Measurements from ENCODE around the gene RAD51B. TPM values are rescaled to one million over a fixed set of nuclear protein-coding genes. Genes with fewer than 3 reads are reported as not detected.

RAD51B gene
- total RNA-seq, 2 donors from 2014 or later = 42.6 to 50.0 TPM

- H3K9me3 Mint-ChIP-seq = no peaks in the 10 kb centered on the region
- no peak overlapping the region for H3K27ac Mint-ChIP-seq
- DNase-seq = no peak
- no peaks in the 10 kb centered on the region for H3K36me3 Mint-ChIP-seq (ENCODE audit: insufficient read depth in 2 of 2)
- no peak overlapping the region for H3K4me3 Mint-ChIP-seq
- no peaks in the 10 kb centered on the region for H3K27me3 Mint-ChIP-seq (ENCODE audit: low read depth)
- peaks cover 13% of the 10 kb centered on the region for H3K4me1 Mint-ChIP-seq (ENCODE audit: low read depth)
- ATAC-seq (replicated peaks in 1 of 2) = no peak
Measured at GRCh38 chr14:68520637-68521556, 701.3 kb downstream of the RAD51B start.

- peaks cover 13% of the 10 kb centered on the region for H3K4me1 Mint-ChIP-seq (ENCODE audit: low read depth)
- DNase-seq (no peak), ATAC-seq (replicated peaks in 1 of 2) (no peak)
- no peak overlapping the region for H3K4me3 Mint-ChIP-seq
- no peaks in the 10 kb centered on the region for H3K27me3 Mint-ChIP-seq (ENCODE audit: low read depth)
- H3K36me3 Mint-ChIP-seq (ENCODE audit: insufficient read depth in 2 of 2) = no peaks in the 10 kb centered on the region
- H3K9me3 Mint-ChIP-seq = no peaks in the 10 kb centered on the region
- H3K27ac Mint-ChIP-seq = no peak overlapping the region
Measured at GRCh38 chr14:68521557-68521901, 702.0 kb downstream of the RAD51B start.

GRCh38 chr14:68521961-68522509, 702.5 kb downstream of the RAD51B start:
- H3K4me3 Mint-ChIP-seq = no peak overlapping the region
- peaks cover 9% of the 10 kb centered on the region for H3K4me1 Mint-ChIP-seq (ENCODE audit: low read depth)
- DNase-seq (no peak), ATAC-seq (replicated peaks in 1 of 2) (no peak)
- H3K27ac Mint-ChIP-seq = no peak overlapping the region
- H3K27me3 Mint-ChIP-seq (ENCODE audit: low read depth) = no peaks in the 10 kb centered on the region
- no peaks in the 10 kb centered on the region for H3K9me3 Mint-ChIP-seq
- no peaks in the 10 kb centered on the region for H3K36me3 Mint-ChIP-seq (ENCODE audit: insufficient read depth in 2 of 2)

- Mint-ChIP-seq H3K27ac (peak overlapping the region; percentile 61), H3K27me3 (ENCODE audit: low read depth) (no peaks in the 10 kb centered on the region), H3K36me3 (ENCODE audit: insufficient read depth in 2 of 2) (no peaks in the 10 kb centered on the region), H3K4me1 (ENCODE audit: low read depth) (peaks cover 8% of the 10 kb centered on the region), H3K4me3 (no peak overlapping the region), H3K9me3 (no peaks in the 10 kb centered on the region)
- DNase-seq = no peak
- no peak for ATAC-seq (replicated peaks in 1 of 2)
Measured at GRCh38 chr14:68522510-68523325, 703.1 kb downstream of the RAD51B start.

- Mint-ChIP-seq H3K27me3 (ENCODE audit: low read depth) (no peaks in the 10 kb centered on the region), H3K36me3 (ENCODE audit: insufficient read depth in 2 of 2) (no peaks in the 10 kb centered on the region), H3K4me3 (no peak overlapping the region), H3K27ac (no peak overlapping the region), H3K9me3 (no peaks in the 10 kb centered on the region), H3K4me1 (ENCODE audit: low read depth) (peaks cover 8% of the 10 kb centered on the region)
- ATAC-seq (replicated peaks in 1 of 2) (no peak), DNase-seq (no peak)
Measured at GRCh38 chr14:68523326-68523610, 703.7 kb downstream of the RAD51B start.

GRCh38 chr14:68523989-68524725, 704.6 kb downstream of the RAD51B start:
- DNase-seq (no peak), ATAC-seq (replicated peaks in 1 of 2) (no peak)
- Mint-ChIP-seq H3K27ac (no peak overlapping the region), H3K9me3 (no peaks in the 10 kb centered on the region), H3K27me3 (ENCODE audit: low read depth) (no peaks in the 10 kb centered on the region), H3K4me1 (ENCODE audit: low read depth) (peaks cover 8% of the 10 kb centered on the region), H3K36me3 (ENCODE audit: insufficient read depth in 2 of 2) (peaks cover 0 to 2% of the 10 kb centered on the region in 2 donors), H3K4me3 (no peak overlapping the region)

GRCh38 chr14:68525516-68525915, 705.9 kb downstream of the RAD51B start:
- Mint-ChIP-seq H3K27ac (no peak overlapping the region), H3K4me1 (ENCODE audit: low read depth) (no peaks in the 10 kb centered on the region), H3K4me3 (no peak overlapping the region), H3K27me3 (ENCODE audit: low read depth) (no peaks in the 10 kb centered on the region), H3K36me3 (ENCODE audit: insufficient read depth in 2 of 2) (peaks cover 0 to 15% of the 10 kb centered on the region in 2 donors), H3K9me3 (peaks cover 0 to 4% of the 10 kb centered on the region in 2 donors)
- no peak for DNase-seq
- no peak for ATAC-seq (replicated peaks in 1 of 2)

GRCh38 chr14:68526512-68527091, 707.0 kb downstream of the RAD51B start:
- ATAC-seq (replicated peaks in 1 of 2) (no peak), DNase-seq (no peak)
- Mint-ChIP-seq H3K9me3 (peaks cover 2 to 6% of the 10 kb centered on the region in 2 donors), H3K4me3 (no peak overlapping the region), H3K4me1 (ENCODE audit: low read depth) (no peaks in the 10 kb centered on the region), H3K27ac (no peak overlapping the region), H3K36me3 (ENCODE audit: insufficient read depth in 2 of 2) (peaks cover 2 to 21% of the 10 kb centered on the region in 2 donors), H3K27me3 (ENCODE audit: low read depth) (no peaks in the 10 kb centered on the region)

- H3K9me3 Mint-ChIP-seq = peaks cover 2 to 6% of the 10 kb centered on the region in 2 donors
- H3K27ac Mint-ChIP-seq = no peak overlapping the region
- H3K4me1 Mint-ChIP-seq (ENCODE audit: low read depth) = no peaks in the 10 kb centered on the region
- H3K36me3 Mint-ChIP-seq (ENCODE audit: insufficient read depth in 2 of 2) = peaks cover 2 to 21% of the 10 kb centered on the region in 2 donors
- no peak for DNase-seq
- H3K4me3 Mint-ChIP-seq = no peak overlapping the region
- no peak for ATAC-seq (replicated peaks in 1 of 2)
- H3K27me3 Mint-ChIP-seq (ENCODE audit: low read depth) = no peaks in the 10 kb centered on the region
Measured at GRCh38 chr14:68527329-68527851, 707.8 kb downstream of the RAD51B start.

GRCh38 chr14:68528040-68528687, 708.6 kb downstream of the RAD51B start:
- no peak for DNase-seq
- Mint-ChIP-seq H3K9me3 (peaks cover 4 to 6% of the 10 kb centered on the region in 2 donors), H3K27me3 (ENCODE audit: low read depth) (no peaks in the 10 kb centered on the region), H3K4me3 (no peak overlapping the region), H3K4me1 (ENCODE audit: low read depth) (no peaks in the 10 kb centered on the region), H3K36me3 (ENCODE audit: insufficient read depth in 2 of 2) (peaks cover 2 to 21% of the 10 kb centered on the region in 2 donors), H3K27ac (no peak overlapping the region)
- ATAC-seq (replicated peaks in 1 of 2) = no peak

GRCh38 chr14:68530443-68530842, 710.9 kb downstream of the RAD51B start:
- Mint-ChIP-seq H3K27ac (no peak overlapping the region), H3K4me1 (ENCODE audit: low read depth) (no peaks in the 10 kb centered on the region), H3K9me3 (peaks cover 6 to 7% of the 10 kb centered on the region in 2 donors), H3K36me3 (ENCODE audit: insufficient read depth in 2 of 2) (peaks cover 2 to 21% of the 10 kb centered on the region in 2 donors), H3K27me3 (ENCODE audit: low read depth) (no peaks in the 10 kb centered on the region), H3K4me3 (no peak overlapping the region)
- no peak for DNase-seq
- ATAC-seq (replicated peaks in 1 of 2) = no peak

GRCh38 chr14:68532496-68532895, 712.9 kb downstream of the RAD51B start:
- Mint-ChIP-seq H3K27ac (no peak overlapping the region), H3K9me3 (peaks cover 6 to 7% of the 10 kb centered on the region in 2 donors), H3K36me3 (ENCODE audit: insufficient read depth in 2 of 2) (peaks cover 2 to 21% of the 10 kb centered on the region in 2 donors), H3K4me3 (no peak overlapping the region), H3K27me3 (ENCODE audit: low read depth) (no peaks in the 10 kb centered on the region), H3K4me1 (ENCODE audit: low read depth) (no peaks in the 10 kb centered on the region)
- no peak for DNase-seq
- no peak for ATAC-seq (replicated peaks in 1 of 2)
